Right lobe of liver (tissue), 6 donors: ENCODE results near the gene ROBO2. TPM values are rescaled to one million over a fixed set of nuclear protein-coding genes. Genes with fewer than 3 reads are reported as not detected.

ENCODE experiments used
- ATAC-seq, 4 donors: fragments of 200-7000 bp; cut with Tn5 transposase; one replicate each; pipeline ENCODE4 v1.9.1; 2020; ENCODE audit warnings: mild to moderate bottlenecking in 4 of 4, moderate library complexity in 4 of 4
- DNase-seq, 3 donors: peaks; one replicate each; pipeline ENCODE4 v3.0.0-alpha.2; 2020
- H3K27ac ChIP-seq, 3 donors: fragments of 200-600 bp; one replicate each; pipeline ENCODE4 v1.8.0; 2022
- H3K27me3 ChIP-seq, 2 donors: fragments of 200-600 bp; one replicate each; pipeline ENCODE4 v1.8.0; 2022
- H3K36me3 ChIP-seq, 4 donors: fragments of 200-600 bp; sonication (generic) in 1 of 4; one replicate each; pipeline versions ENCODE4 v1.5.1 to v1.8.0; 2017 to 2022; ENCODE audit warnings: control low read depth in 1 of 4
- H3K4me1 ChIP-seq, 4 donors: fragments of 200-600 bp; sonication (generic) in 1 of 4; one replicate each; pipeline versions ENCODE4 v1.5.1 to v1.8.0; 2017 to 2022; ENCODE audit warnings: control low read depth in 1 of 4
- H3K4me3 ChIP-seq, 3 donors: fragments of 200-600 bp; one replicate each; pipeline ENCODE4 v1.8.0; 2022
- H3K9me3 ChIP-seq, 4 donors: fragments of 200-600 bp; sonication (generic) in 1 of 4; one replicate each; pipeline versions ENCODE4 v1.5.1 to v1.8.0; 2017 to 2022; ENCODE audit warnings: control low read depth in 1 of 4
- POLR2A ChIP-seq: fragments of 450-650 bp; IDR thresholded peaks from one replicate; pipeline ENCODE4 v1.6.1; 2017; ENCODE audit warnings: antibody characterized with exemption, mild to moderate bottlenecking
- WGBS: methylation state at CpG from one replicate; pipeline ENCODE4 v1.1.6; 2018; ENCODE audit warnings: low coverage, low lambda C conversion rate; ENCODE audit not compliant: insufficient coverage; ENCODE audit errors: missing lambda C conversion rate; 5-methylcytosine and 5-hydroxymethylcytosine counted together
- intact Hi-C, 2 donors: fragments of 100-400 bp; cut with DNase I; formaldehyde crosslinking; loops; one replicate each; pipeline versions ENCODE4 v1.11.2 to v1.14.1; 2022
- total RNA-seq, 6 experiments: library from RNA; depleted of rRNA in 2 of 6; stranded (reverse); fragments of >200 nt in 2 of 6; fragmentation: NEBNext Ultra II Directional in 3 of 6; extraction: Animal tissue kit (Norgen Biotek cat#: 25700) in 3 of 6; gene quantifications; one replicate each; pipeline versions ENCODE4 v1.1.0 to v1.2.4, GENCODE V29; 2016 to 2023
- TF ChIP-seq, protein P1 (sequence below), 4 donors: fragments of 200-600 bp in 3 of 4; fragments of 450-650 bp in 1 of 4; IDR thresholded peaks; one replicate each; pipeline versions ENCODE4 v1.5.1 to v1.8.0; 2016 to 2022; ENCODE audit warnings: antibody characterized with exemption in 4 of 4, mild to moderate bottlenecking in 2 of 4
- donor health status: DM: no; HTN: yes; CAD: no.
- donor health status: DM: no; HTN: no; CAD: no.
- donor health status: DM: no; HTN: no; CAD: no.
- donor health status: DM: no; HTN: yes; CAD: no.
- donor health status: DM: no; HTN: yes; CAD: no.

Gene ROBO2
- total RNA-seq, 6 experiments from 2014 or later = 0.07 to 1.7 (median 0.67) TPM

DNA sequence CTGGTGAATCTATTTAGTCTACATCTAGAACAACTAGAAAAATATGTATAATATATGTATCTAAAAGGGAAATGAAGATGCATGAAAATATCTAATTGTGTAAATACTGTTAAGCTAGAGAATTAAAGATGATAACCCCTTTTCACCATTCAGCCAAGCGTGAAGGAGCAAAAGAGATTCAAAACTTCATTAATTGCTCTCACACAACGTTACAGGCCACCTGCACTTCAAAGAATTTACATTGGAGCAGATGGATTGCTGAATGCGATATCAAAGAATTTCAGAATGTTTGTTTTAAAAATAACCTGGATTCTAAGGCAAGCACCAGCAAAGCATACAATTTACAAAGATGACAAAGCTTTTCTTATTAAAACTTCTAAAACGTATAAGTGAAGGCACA lies 243.2 kb downstream of the ROBO2 start:
- ATAC-seq (no peak), DNase-seq (no peak)
- Histone ChIP-seq H3K9me3 (no peaks in the 10 kb centered on the region), H3K4me1 (no peaks in the 10 kb centered on the region), H3K36me3 (no peaks in the 10 kb centered on the region), H3K4me3 (no peak overlapping the region), H3K27ac (no peak overlapping the region), H3K27me3 (no peaks in the 10 kb centered on the region)
- intact Hi-C loops = no loop called here
- WGBS = 60% methylated on average over 4 of the region's 4 CpGs
- TF ChIP-seq, protein P1, sequence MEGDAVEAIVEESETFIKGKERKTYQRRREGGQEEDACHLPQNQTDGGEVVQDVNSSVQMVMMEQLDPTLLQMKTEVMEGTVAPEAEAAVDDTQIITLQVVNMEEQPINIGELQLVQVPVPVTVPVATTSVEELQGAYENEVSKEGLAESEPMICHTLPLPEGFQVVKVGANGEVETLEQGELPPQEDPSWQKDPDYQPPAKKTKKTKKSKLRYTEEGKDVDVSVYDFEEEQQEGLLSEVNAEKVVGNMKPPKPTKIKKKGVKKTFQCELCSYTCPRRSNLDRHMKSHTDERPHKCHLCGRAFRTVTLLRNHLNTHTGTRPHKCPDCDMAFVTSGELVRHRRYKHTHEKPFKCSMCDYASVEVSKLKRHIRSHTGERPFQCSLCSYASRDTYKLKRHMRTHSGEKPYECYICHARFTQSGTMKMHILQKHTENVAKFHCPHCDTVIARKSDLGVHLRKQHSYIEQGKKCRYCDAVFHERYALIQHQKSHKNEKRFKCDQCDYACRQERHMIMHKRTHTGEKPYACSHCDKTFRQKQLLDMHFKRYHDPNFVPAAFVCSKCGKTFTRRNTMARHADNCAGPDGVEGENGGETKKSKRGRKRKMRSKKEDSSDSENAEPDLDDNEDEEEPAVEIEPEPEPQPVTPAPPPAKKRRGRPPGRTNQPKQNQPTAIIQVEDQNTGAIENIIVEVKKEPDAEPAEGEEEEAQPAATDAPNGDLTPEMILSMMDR (IDR thresholded peaks at IDR 0.05) = no peak
- no peak for TF ChIP-seq POLR2A

DNA sequence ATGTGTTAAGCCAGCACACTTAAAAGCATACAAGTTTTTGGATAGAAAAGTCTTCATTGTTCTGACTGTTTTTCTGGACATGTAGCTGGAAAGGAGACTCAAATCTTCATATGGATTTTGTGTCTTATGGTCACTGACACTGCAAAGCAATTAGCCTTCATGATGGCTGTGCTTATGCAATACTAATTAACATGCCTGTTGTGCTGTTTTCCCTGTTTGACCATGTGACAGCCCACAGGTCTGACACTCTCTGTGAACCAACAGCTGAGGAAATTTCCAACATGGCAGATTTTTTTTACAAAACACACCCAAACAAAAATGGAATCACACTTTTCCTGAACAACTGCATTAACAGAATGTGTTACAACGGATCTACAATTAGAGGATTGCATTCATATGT lies 248.4 kb downstream of the ROBO2 start:
- TF ChIP-seq, protein P1 (IDR thresholded peaks at IDR 0.05) = no peak
- TF ChIP-seq POLR2A = no peak
- H3K4me1 ChIP-seq = no peaks in the 10 kb centered on the region
- intact Hi-C loops = no loop called here
- ATAC-seq (no peak), DNase-seq (no peak)
- no peaks in the 10 kb centered on the region for H3K36me3 ChIP-seq
- H3K27ac ChIP-seq = no peak overlapping the region
- no peak overlapping the region for H3K4me3 ChIP-seq
- H3K27me3 ChIP-seq = no peaks in the 10 kb centered on the region
- 50% methylated on average over 1 of the region's 1 CpG for WGBS
- H3K9me3 ChIP-seq = no peaks in the 10 kb centered on the region

DNA sequence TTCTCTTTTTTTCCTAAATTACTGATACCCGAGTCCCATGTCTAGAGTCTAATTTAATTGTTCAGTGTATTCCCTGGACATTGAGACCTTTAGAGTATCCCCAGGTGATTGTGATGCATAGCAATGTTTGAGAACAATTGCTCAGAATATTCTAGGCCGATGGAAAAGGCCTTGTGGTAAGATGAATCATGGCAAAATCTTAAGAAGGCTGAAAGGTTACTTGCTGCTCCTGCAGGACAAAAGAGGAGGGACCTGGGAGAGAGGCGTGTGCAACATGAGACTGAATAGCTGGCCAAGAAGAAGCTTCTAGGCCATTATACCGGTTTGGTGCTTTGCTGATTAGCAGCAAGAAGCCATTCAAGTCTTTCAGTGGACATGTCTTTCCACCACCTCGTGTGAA lies 256.6 kb downstream of the ROBO2 start:
- intact Hi-C loops = no loop called here
- no peak for TF ChIP-seq POLR2A
- TF ChIP-seq, protein P1 (IDR thresholded peaks at IDR 0.05) = no peak
- Histone ChIP-seq H3K36me3 (no peaks in the 10 kb centered on the region), H3K4me3 (no peak overlapping the region), H3K27me3 (no peaks in the 10 kb centered on the region), H3K9me3 (no peaks in the 10 kb centered on the region), H3K4me1 (no peaks in the 10 kb centered on the region), H3K27ac (no peak overlapping the region)
- ATAC-seq (no peak), DNase-seq (no peak)
- 76% methylated on average over 5 of the region's 5 CpGs for WGBS

DNA sequence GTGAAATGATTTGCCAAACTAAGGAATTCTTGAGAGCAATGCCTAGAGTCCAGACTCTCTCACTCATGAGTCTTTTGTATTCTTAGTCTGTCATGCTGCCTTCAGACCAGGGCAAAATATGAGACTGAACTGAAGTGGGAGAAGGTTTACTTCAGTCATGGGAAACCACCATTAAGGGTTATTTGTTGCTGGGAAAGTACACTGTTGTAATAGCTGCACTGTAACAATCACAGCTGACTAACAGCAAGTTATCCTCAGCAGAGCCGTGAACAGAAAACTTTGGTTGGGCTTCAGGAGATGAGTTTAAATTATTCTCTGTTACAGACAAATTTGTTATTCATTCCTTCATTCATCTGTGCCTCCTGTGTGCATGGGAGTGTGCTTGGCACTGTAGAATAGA lies 258.5 kb downstream of the ROBO2 start:
- TF ChIP-seq, protein P1 (IDR thresholded peaks at IDR 0.05) = no peak
- no peak for TF ChIP-seq POLR2A

More for the DNA sequence above, 258.5 kb downstream of the ROBO2 start:
- no peaks in the 10 kb centered on the region for H3K27me3 ChIP-seq
- ATAC-seq = no peak
- H3K27ac ChIP-seq = no peak overlapping the region
- intact Hi-C loops = no loop called here
- DNase-seq = no peak
- no peaks in the 10 kb centered on the region for H3K36me3 ChIP-seq
- H3K4me1 ChIP-seq = no peaks in the 10 kb centered on the region
- H3K4me3 ChIP-seq = no peak overlapping the region
- no peaks in the 10 kb centered on the region for H3K9me3 ChIP-seq
- 75% methylated on average over 1 of the region's 1 CpG for WGBS
